IMR-90 (cell line): ENCODE measurements around the gene IL17RE. TPM values are rescaled to one million over a fixed set of nuclear protein-coding genes. Genes with fewer than 3 reads are reported as not detected.

Experiments used
- ATAC-seq: fragments of 200-7000 bp; cut with Tn5 transposase; 2 replicates; pipeline ENCODE4 v1.9.1; 2020; ENCODE audit warnings: low read depth, mild to moderate bottlenecking, moderate library complexity
- BruUV-seq: library from RNA; stranded (reverse); fragments of 400-500 nt; replicated peaks from 2 replicates; lab custom pipeline; 2021; lab: Mats Ljungman, UMichigan
- CTCF ChIA-PET: fragments of 300-600 bp; formaldehyde crosslinking; extraction: SDS; loops from one replicate; lab custom pipeline; 2021; ENCODE audit warnings: antibody characterized with exemption; lab: Yijun Ruan, JAX
- POLR2A ChIA-PET: fragments of 300-600 bp; sonication (Branson Sonifier 250); formaldehyde crosslinking; loops from one replicate; lab custom pipeline; 2022; ENCODE audit warnings: antibody characterized with exemption; ENCODE audit not compliant: unreplicated experiment; lab: Charles Lee
- DNase-seq: peaks from one replicate; pipeline ENCODE4 v3.0.0; 2013
- H2AFZ ChIP-seq: replicated peaks from 2 replicates; pipeline ENCODE3; 2013; ENCODE audit warnings: low read length, mild to moderate bottlenecking; ENCODE audit not compliant: poor library complexity
- H2AK5ac ChIP-seq: 2 replicates; pipeline ENCODE4 v1.6.1; 2013; ENCODE audit warnings: low read depth, low read length, inconsistent platforms
- H2AK9ac ChIP-seq: replicated peaks from 2 replicates; pipeline ENCODE3; 2013; ENCODE audit warnings: mild to moderate bottlenecking, low read depth, low read length, moderate library complexity; ENCODE audit not compliant: poor library complexity
- H2BK120ac ChIP-seq: 2 replicates; pipeline ENCODE4 v1.6.1; 2013; ENCODE audit warnings: low read depth, low read length, inconsistent platforms
- H2BK15ac ChIP-seq: 3 replicates; pipeline ENCODE4 v1.6.1; 2013; ENCODE audit warnings: low read depth, low read length, inconsistent platforms
- H2BK20ac ChIP-seq: 2 replicates; pipeline ENCODE4 v1.6.1; 2013; ENCODE audit warnings: low read depth, mild to moderate bottlenecking, inconsistent platforms, low read length, moderate library complexity
- H2BK5ac ChIP-seq: 2 replicates; pipeline ENCODE4 v1.6.1; 2013; ENCODE audit warnings: mild to moderate bottlenecking, low read depth, low read length, inconsistent platforms; ENCODE audit not compliant: poor library complexity, severe bottlenecking
- H3K14ac ChIP-seq: replicated peaks from 2 replicates; pipeline ENCODE4 v1.6.1; 2013; ENCODE audit warnings: low read depth, low read length, inconsistent platforms
- H3K18ac ChIP-seq: 2 replicates; pipeline ENCODE4 v1.6.1; 2013; ENCODE audit warnings: low read depth, low read length, control low read depth
- H3K23ac ChIP-seq: 2 replicates; pipeline ENCODE4 v1.6.1; 2013; ENCODE audit warnings: low read depth, low read length, inconsistent platforms
- H3K27ac ChIP-seq: 2 replicates; pipeline ENCODE4 v1.5.1; 2013; ENCODE audit warnings: mild to moderate bottlenecking, control low read depth, low read length; ENCODE audit not compliant: insufficient read depth
- H3K27me3 ChIP-seq: 2 replicates; pipeline ENCODE4 v1.6.1; 2013; ENCODE audit warnings: low read length; ENCODE audit not compliant: control insufficient read depth, insufficient read depth
- H3K36me3 ChIP-seq: 2 replicates; pipeline ENCODE4 v1.6.1; 2013; ENCODE audit warnings: low read length, mixed read lengths; ENCODE audit not compliant: control insufficient read depth, insufficient read depth
- H3K4ac ChIP-seq: 2 replicates; pipeline ENCODE4 v1.6.1; 2013; ENCODE audit warnings: low read depth, low read length, inconsistent platforms
- H3K4me1 ChIP-seq: 2 replicates; pipeline ENCODE4 v1.6.1; 2013; ENCODE audit warnings: low read length, mixed read lengths; ENCODE audit not compliant: control insufficient read depth, insufficient read depth
- H3K4me2 ChIP-seq: 2 replicates; pipeline ENCODE4 v1.6.1; 2013; ENCODE audit warnings: low read depth, mild to moderate bottlenecking, control low read depth, low read length, moderate library complexity
- H3K4me3 ChIP-seq: 2 replicates; pipeline ENCODE4 v1.5.1; 2013; ENCODE audit warnings: low read depth, mild to moderate bottlenecking, control low read depth, low read length, moderate library complexity; ENCODE audit not compliant: insufficient read depth
- H3K56ac ChIP-seq: 2 replicates; pipeline ENCODE4 v1.6.1; 2013; ENCODE audit warnings: low read length, inconsistent platforms; ENCODE audit not compliant: insufficient read depth; ENCODE audit errors: extremely low read depth
- H3K79me1 ChIP-seq, 2 experiments: 2 replicates each; pipeline ENCODE4 v1.6.1; 2013; ENCODE audit warnings: low read length in 2 of 2, inconsistent platforms in 1 of 2, low read depth in 1 of 2
- H3K9ac ChIP-seq: 2 replicates; pipeline ENCODE4 v1.6.1; 2013; ENCODE audit warnings: low read depth, low read length, control low read depth
- H3K9me1 ChIP-seq: 2 replicates; pipeline ENCODE4 v1.6.1; 2013; ENCODE audit warnings: low read length, inconsistent platforms; ENCODE audit not compliant: insufficient read depth
- H3K9me3 ChIP-seq: 2 replicates; pipeline ENCODE4 v1.6.1; 2013; ENCODE audit warnings: low read length; ENCODE audit not compliant: control insufficient read depth, insufficient read depth
- H4K20me1 ChIP-seq: 2 replicates; pipeline ENCODE4 v1.6.1; 2013; ENCODE audit warnings: low read length, inconsistent platforms; ENCODE audit not compliant: insufficient read depth
- H4K5ac ChIP-seq: 2 replicates; pipeline ENCODE4 v1.6.1; 2013; ENCODE audit warnings: mild to moderate bottlenecking, low read depth, low read length, control low read depth
- H4K8ac ChIP-seq, 2 experiments: 2 replicates each; pipeline ENCODE4 v1.6.1; 2013; ENCODE audit warnings: low read depth in 2 of 2, low read length in 2 of 2, control low read depth in 1 of 2, inconsistent platforms in 1 of 2
- H4K91ac ChIP-seq: 2 replicates; pipeline ENCODE4 v1.6.1; 2013; ENCODE audit warnings: low read depth, low read length, inconsistent platforms; ENCODE audit not compliant: insufficient read depth
- RCOR1 ChIP-seq: IDR thresholded peaks from 2 replicates; pipeline ENCODE4 v1.6.1; 2012; ENCODE audit warnings: mild to moderate bottlenecking, low read length, improper control_type of control experiment; ENCODE audit not compliant: insufficient replicate concordance
- WGBS, 2 experiments: methylation state at CpG; one replicate each; pipeline versions ENCODE4 v1.1.5 to v1.1.7; 2013; ENCODE audit warnings: missing lambda C conversion rate in 2 of 2; ENCODE audit not compliant: insufficient read length in 1 of 2; ENCODE audit errors: extremely low coverage in 2 of 2; 5-methylcytosine and 5-hydroxymethylcytosine counted together
- dilution Hi-C: fragments of 300-500 bp; cut with HindIII; formaldehyde crosslinking; loops from one replicate; pipeline ENCODE4 v1.14.3; 2018; ENCODE audit warnings: low sequenced_read_pairs; ENCODE audit not compliant: unreplicated experiment
- in situ Hi-C: fragments of 300-500 bp; cut with MboI; formaldehyde crosslinking; loops from 3 replicates; pipeline ENCODE4 v1.14.3; 2019; ENCODE audit warnings: low sequenced_read_pairs, inconsistent platforms, mixed read lengths
- intact Hi-C: fragments of 100-400 bp; cut with micrococcal nuclease; formaldehyde crosslinking; loops from 2 replicates; pipeline ENCODE4 v1.10.0; 2022
- polyA plus RNA-seq, 3 experiments: library from polyadenylated mRNA; depleted of rRNA; stranded (reverse); fragments of >200 nt; gene quantifications; 2 replicates each; pipeline ENCODE4 v1.2.3, GENCODE V29; 2012; ENCODE audit warnings: low replicate concordance in 1 of 3
- total RNA-seq: library from RNA; depleted of rRNA; stranded (reverse); fragments of >200 nt; gene quantifications from 2 replicates; pipeline ENCODE4 v1.2.3, GENCODE V29; 2012

Gene IL17RE
- total and polyA plus RNA-seq, 2 of the 4 experiments (the other 2 are of a cell fraction), result 0.90 to 7.2 TPM

GRCh38 chr3:9951126-9951525 lies 48.5 kb downstream of the IL17RE start:
- Histone ChIP-seq H4K20me1 (no peaks in the 10 kb centered on the region; the same call in 1 of the 2 replicates), H2BK20ac (no peak overlapping the region), H4K5ac (no peak overlapping the region), H3K36me3 (no peaks in the 10 kb centered on the region; the same call in 1 of the 2 replicates), H3K9ac (no peak overlapping the region), H3K4ac (no peak overlapping the region), H2AFZ (no peak overlapping the region), H3K56ac (no peak overlapping the region), H2BK120ac (no peak overlapping the region), H4K8ac (peak overlapping the region in 1 of 2 experiments; percentile 49; a peak in 1 of 4 replicates), H2AK9ac (no peak overlapping the region), H3K4me3 (no peak overlapping the region), H3K14ac (no peak overlapping the region), H3K27me3 (no peaks in the 10 kb centered on the region), H3K9me3 (no peaks in the 10 kb centered on the region), H3K79me1 (no peaks in the 10 kb centered on the region), H3K18ac (no peak overlapping the region), H2AK5ac (no peak overlapping the region), H3K4me1 (peaks cover 13% of the 10 kb centered on the region), H3K9me1 (peaks cover 6% of the 10 kb centered on the region), H3K23ac (no peak overlapping the region; the same call in 1 of the 2 replicates), H4K91ac (no peak overlapping the region), H3K4me2 (no peak overlapping the region; the same call in 1 of the 2 replicates), H3K27ac (no peak overlapping the region), H2BK5ac (no peak overlapping the region), H2BK15ac (no peak overlapping the region)
- CTCF ChIA-PET, result no interaction called here
- DNase-seq (no peak), ATAC-seq (no peak)
- BruUV-seq, result no TSS peak
- dilution Hi-C loops, result no loop called here
- in situ Hi-C loops, result no loop called here
- POLR2A ChIA-PET, result no interaction called here
- no peak for TF ChIP-seq RCOR1
- intact Hi-C loops, result no loop called here
- 60% methylated on average over 1 of the region's 7 CpGs; no CpG with 5 or more reads in 1 of the 2 experiments for WGBS, 2 experiments
